BJ (cell line): ENCODE results near the gene VEZT. TPM values are rescaled to one million over a fixed set of nuclear protein-coding genes. Genes with fewer than 3 reads are reported as not detected.

Source experiments
- CTCF ChIA-PET: fragments of 350-600 bp; formaldehyde crosslinking; extraction: SDS; loops from one replicate; lab custom pipeline; 2021; ENCODE audit warnings: antibody characterized with exemption, inconsistent platforms; lab: Yijun Ruan, JAX
- POLR2A ChIA-PET: fragments of 300-600 bp; sonication (Branson Sonifier 250); formaldehyde crosslinking; extraction: SDS; loops from one replicate; lab custom pipeline; 2021; ENCODE audit warnings: antibody characterized with exemption; lab: Charles Lee
- DNase-seq: peaks from one replicate; pipeline ENCODE4 v3.0.0-alpha.2; 2011; ENCODE audit warnings: low read depth
- H3K27me3 ChIP-seq: 2 replicates; pipeline ENCODE4 v1.6.0; 2011; ENCODE audit warnings: low read length; ENCODE audit not compliant: control insufficient read depth, insufficient read depth
- H3K36me3 ChIP-seq: 2 replicates; pipeline ENCODE4 v1.5.1; 2011; ENCODE audit warnings: low read length; ENCODE audit not compliant: control insufficient read depth, insufficient read depth
- H3K4me3 ChIP-seq: 2 replicates; pipeline ENCODE4 v1.5.1; 2011; ENCODE audit warnings: low read depth, mild to moderate bottlenecking, control low read depth, low read length
- polyA plus RNA-seq: library from polyadenylated mRNA; depleted of rRNA; stranded (reverse); fragments of >200 nt; gene quantifications from 2 replicates; pipeline ENCODE4 v1.2.3, GENCODE V29; 2011
- TF ChIP-seq, protein P1 (sequence below): IDR thresholded peaks from 2 replicates; pipeline ENCODE4 v1.5.1; 2011; ENCODE audit warnings: low read depth, mild to moderate bottlenecking, control low read depth, inconsistent platforms, low read length, moderate library complexity; ENCODE audit not compliant: insufficient read depth

The VEZT gene
- polyA plus RNA-seq, 1 experiment, result 50.6 TPM

DNA sequence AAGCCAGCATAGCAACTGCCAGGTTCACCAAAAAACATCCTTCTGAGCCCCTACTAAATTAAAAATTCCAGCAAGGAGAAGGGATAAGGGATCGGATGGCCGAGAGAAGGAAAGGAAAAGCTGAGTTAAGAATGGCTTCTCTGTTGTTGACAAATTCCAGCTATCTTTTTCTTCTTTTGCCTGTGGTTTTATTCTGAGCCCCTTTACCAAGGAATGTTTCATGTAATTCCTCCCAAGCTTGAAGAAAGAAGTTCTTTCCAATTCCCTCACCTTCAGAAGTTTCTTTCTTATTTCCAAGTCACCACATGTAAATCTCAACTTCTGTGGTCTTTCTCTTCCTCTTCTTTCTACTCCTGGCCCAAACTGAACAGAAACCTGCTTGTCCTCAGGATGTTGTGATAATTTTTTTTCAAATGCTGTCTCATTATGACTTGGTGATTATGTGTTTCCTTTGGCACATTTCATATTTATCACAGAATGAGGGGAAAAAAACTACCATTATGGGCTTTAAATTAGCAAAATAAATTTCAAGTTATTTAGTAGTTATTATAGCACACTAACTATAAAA is 40.3 kb upstream of the VEZT start:
- Histone ChIP-seq H3K36me3 (no peaks in the 10 kb centered on the region), H3K27me3 (no peaks in the 10 kb centered on the region), H3K4me3 (no peak overlapping the region)
- POLR2A ChIA-PET, result no interaction called here
- no peak for DNase-seq
- TF ChIP-seq, protein P1, sequence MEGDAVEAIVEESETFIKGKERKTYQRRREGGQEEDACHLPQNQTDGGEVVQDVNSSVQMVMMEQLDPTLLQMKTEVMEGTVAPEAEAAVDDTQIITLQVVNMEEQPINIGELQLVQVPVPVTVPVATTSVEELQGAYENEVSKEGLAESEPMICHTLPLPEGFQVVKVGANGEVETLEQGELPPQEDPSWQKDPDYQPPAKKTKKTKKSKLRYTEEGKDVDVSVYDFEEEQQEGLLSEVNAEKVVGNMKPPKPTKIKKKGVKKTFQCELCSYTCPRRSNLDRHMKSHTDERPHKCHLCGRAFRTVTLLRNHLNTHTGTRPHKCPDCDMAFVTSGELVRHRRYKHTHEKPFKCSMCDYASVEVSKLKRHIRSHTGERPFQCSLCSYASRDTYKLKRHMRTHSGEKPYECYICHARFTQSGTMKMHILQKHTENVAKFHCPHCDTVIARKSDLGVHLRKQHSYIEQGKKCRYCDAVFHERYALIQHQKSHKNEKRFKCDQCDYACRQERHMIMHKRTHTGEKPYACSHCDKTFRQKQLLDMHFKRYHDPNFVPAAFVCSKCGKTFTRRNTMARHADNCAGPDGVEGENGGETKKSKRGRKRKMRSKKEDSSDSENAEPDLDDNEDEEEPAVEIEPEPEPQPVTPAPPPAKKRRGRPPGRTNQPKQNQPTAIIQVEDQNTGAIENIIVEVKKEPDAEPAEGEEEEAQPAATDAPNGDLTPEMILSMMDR, result no peak
- CTCF ChIA-PET, result interaction anchor here (0.6 kb wide), 1 partner anchor 135 kb away, joined by 3 read pairs; no protein-coding TSS in a partner anchor

DNA sequence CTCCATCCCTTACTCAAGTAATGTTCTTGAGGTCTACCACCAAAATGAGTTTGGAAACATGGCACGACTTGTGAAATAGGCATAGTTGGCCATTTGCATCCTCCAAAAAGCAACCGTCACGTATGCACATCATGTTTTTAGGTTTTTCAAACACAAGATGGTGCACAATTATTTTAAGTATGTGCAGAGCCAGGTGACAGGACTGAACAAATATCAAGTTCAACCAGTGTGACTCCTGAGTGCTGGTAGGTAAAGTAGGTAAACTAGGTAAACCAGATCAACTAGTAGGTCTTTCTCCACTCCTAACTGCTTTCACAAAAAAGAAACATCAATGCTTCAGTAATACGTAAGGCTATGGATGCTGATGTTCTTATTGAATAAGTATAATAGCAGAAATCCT is 39.5 kb upstream of the VEZT start:
- TF ChIP-seq, protein P1, result no peak
- DNase-seq, result no peak
- ChIA-PET CTCF (no interaction called here), POLR2A (no interaction called here)
- Histone ChIP-seq H3K27me3 (no peaks in the 10 kb centered on the region), H3K36me3 (no peaks in the 10 kb centered on the region), H3K4me3 (no peak overlapping the region)

DNA sequence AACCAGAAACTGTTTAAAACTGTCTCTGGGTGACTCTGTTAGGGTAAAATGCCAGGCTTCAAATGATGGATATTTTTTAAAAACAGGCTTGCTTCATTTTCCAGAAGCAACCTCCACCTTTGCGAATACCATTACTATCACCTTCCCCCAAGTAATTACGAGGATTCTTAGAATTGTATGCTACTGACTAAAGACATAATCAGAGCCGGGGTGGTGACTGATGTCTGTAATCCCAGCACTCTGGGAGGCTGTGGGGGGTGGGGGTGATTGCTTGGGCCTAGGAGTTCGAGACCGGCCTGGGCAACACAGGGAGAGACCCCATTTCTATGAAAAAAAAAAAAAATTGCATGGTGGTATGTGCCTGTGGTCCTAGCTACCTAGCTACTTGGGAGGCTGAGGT is 38.6 kb upstream of the VEZT start:
- Histone ChIP-seq H3K36me3 (no peaks in the 10 kb centered on the region), H3K4me3 (no peak overlapping the region), H3K27me3 (no peaks in the 10 kb centered on the region)
- CTCF ChIA-PET, result no interaction called here
- POLR2A ChIA-PET, result no interaction called here
- no peak for DNase-seq
- TF ChIP-seq, protein P1, result no peak

DNA sequence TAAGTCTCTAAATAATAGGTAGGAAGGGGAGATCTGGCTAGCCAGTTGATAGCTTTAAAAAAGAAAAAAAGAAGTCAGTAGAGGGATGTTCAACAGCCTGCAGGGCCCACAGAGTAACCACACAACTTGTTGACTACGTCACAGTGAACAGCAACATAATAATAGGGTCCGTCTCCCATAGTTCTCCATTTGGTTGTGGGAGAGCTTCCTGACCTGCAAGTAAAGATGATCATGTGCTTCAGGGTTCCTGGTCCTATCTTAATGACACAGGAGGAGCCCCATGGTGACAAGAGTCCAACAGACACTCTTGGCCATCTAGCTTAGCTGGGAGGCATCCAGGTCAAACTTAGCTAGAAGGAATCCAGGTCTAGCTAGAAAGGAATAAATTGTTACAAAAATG is 36.5 kb upstream of the VEZT start:
- POLR2A ChIA-PET, result no interaction called here
- CTCF ChIA-PET, result interaction anchor here (0.6 to 1.0 kb wide), 2 partner anchors 15 to 64 kb away, joined by 3 read pairs; no protein-coding TSS in a partner anchor
- no peaks in the 10 kb centered on the region for H3K36me3 ChIP-seq

DNA sequence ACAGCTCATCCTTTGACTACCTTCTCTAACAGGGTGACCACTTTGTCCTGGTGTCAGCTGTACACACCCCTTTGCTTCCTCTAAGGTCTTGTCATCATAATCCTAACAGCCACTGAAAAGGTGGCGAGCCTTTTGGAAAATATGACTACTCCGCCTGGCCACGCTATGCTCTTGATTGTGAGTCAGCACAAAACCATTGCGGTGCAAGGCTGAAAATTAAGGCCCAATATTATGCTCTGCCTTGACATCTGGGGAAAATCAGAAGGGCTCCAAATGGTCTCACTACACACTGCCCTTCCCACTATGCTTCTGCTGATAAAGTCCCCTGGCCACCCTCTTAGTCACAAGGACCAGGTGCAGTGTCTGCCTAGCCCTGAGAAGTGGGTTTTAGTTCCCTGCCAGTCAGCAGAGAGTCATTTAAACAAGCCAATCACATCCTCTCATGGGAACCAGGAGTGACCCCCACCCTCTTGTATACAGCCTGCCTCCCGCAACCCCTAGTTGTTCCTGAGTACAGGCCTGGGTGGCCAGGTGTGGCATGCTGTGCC is 34.7 kb upstream of the VEZT start:
- TF ChIP-seq, protein P1, result no peak
- no peak for DNase-seq
- no peak overlapping the region for H3K4me3 ChIP-seq
- no peaks in the 10 kb centered on the region for H3K36me3 ChIP-seq
- ChIA-PET POLR2A (no interaction called here), CTCF (no interaction called here)
- H3K27me3 ChIP-seq, result no peaks in the 10 kb centered on the region

More for the DNA sequence above, 36.5 kb upstream of the VEZT start:
- no peak overlapping the region for H3K4me3 ChIP-seq
- TF ChIP-seq, protein P1, result no peak
- DNase-seq, result no peak
- no peaks in the 10 kb centered on the region for H3K27me3 ChIP-seq
